Gastrocnemius medialis (tissue), 4 donors: ENCODE data around the gene CCNI2. TPM values are rescaled to one million over a fixed set of nuclear protein-coding genes. Genes with fewer than 3 reads are reported as not detected.

Experiments
- ATAC-seq, 2 donors: fragments of 150-250 bp; one replicate each; pipeline ENCODE4 v1.9.1; 2016
- DNase-seq, 2 donors: peaks; one replicate each; pipeline ENCODE4 v3.0.0-alpha.2; 2019
- H3K27ac ChIP-seq, 4 donors: fragments of 200-600 bp; sonication (generic); 1 replicate in 1 of 4; 2 replicates in 3 of 4; pipeline ENCODE4 v1.5.1; 2016 to 2018; ENCODE audit warnings: mild to moderate bottlenecking in 2 of 4, moderate library complexity in 1 of 4
- H3K27me3 ChIP-seq, 3 donors: fragments of 200-600 bp; sonication (generic) in 2 of 3; 1 replicate in 1 of 3; 2 replicates in 2 of 3; pipeline versions ENCODE4 v1.5.1 to v1.6.0; 2016 to 2019; ENCODE audit warnings: mild to moderate bottlenecking in 1 of 3, moderate library complexity in 1 of 3
- H3K36me3 ChIP-seq, 2 donors: fragments of 200-600 bp; sonication (generic) in 1 of 2; one replicate each; pipeline ENCODE4 v1.5.1; 2017 to 2018
- H3K4me1 ChIP-seq, 2 donors: fragments of 200-600 bp; sonication (generic) in 1 of 2; one replicate each; pipeline ENCODE4 v1.5.1; 2016 to 2017; ENCODE audit warnings: mild to moderate bottlenecking in 2 of 2
- H3K4me3 ChIP-seq, 4 donors: fragments of 200-600 bp; sonication (generic) in 3 of 4; 1 replicate in 1 of 4; 2 replicates in 3 of 4; pipeline ENCODE4 v1.5.1; 2016 to 2019; ENCODE audit warnings: mild to moderate bottlenecking in 2 of 4
- H3K9me3 ChIP-seq, 3 donors: fragments of 200-600 bp; sonication (generic) in 2 of 3; 1 replicate in 1 of 3; 2 replicates in 2 of 3; pipeline ENCODE4 v1.5.1; 2016 to 2019
- POLR2A ChIP-seq, 2 donors: fragments of 450-650 bp; IDR thresholded peaks; one replicate each; pipeline ENCODE4 v1.6.1; 2017; ENCODE audit warnings: antibody characterized with exemption in 2 of 2, mild to moderate bottlenecking in 2 of 2, moderate library complexity in 2 of 2
- in situ Hi-C, 4 donors: fragments of 200-750 bp; cut with MboI; loops; one replicate each; pipeline versions ENCODE4 v1.15.0 to v1.8.0; 2017; ENCODE audit warnings: low sequenced_read_pairs in 4 of 4
- intact Hi-C: fragments of 100-400 bp; cut with DNase I; formaldehyde crosslinking; loops from one replicate; pipeline ENCODE4 v1.15.1; 2023; ENCODE audit warnings: low total_unique reads
- total RNA-seq, 4 donors: library from RNA; depleted of rRNA; stranded (reverse); fragments of >200 nt; gene quantifications; one replicate each; pipeline versions ENCODE4 v1.1.0 to v1.2.3, GENCODE V29; 2016
- TF ChIP-seq, protein P1 (sequence below), 5 experiments: fragments of 450-650 bp in 3 of 5; fragments of 200-600 bp in 2 of 5; sonication (generic) in 2 of 5; IDR thresholded peaks in 4 of 5; conservative IDR thresholded peaks in 1 of 5; 1 replicate in 4 of 5; 2 replicates in 1 of 5; pipeline ENCODE4 v1.5.1; 2016 to 2019; ENCODE audit warnings: antibody characterized with exemption in 5 of 5, mild to moderate bottlenecking in 3 of 5, moderate library complexity in 3 of 5

Gene CCNI2
- total RNA-seq, 4 donors from 2014 or later = not detected

DNA sequence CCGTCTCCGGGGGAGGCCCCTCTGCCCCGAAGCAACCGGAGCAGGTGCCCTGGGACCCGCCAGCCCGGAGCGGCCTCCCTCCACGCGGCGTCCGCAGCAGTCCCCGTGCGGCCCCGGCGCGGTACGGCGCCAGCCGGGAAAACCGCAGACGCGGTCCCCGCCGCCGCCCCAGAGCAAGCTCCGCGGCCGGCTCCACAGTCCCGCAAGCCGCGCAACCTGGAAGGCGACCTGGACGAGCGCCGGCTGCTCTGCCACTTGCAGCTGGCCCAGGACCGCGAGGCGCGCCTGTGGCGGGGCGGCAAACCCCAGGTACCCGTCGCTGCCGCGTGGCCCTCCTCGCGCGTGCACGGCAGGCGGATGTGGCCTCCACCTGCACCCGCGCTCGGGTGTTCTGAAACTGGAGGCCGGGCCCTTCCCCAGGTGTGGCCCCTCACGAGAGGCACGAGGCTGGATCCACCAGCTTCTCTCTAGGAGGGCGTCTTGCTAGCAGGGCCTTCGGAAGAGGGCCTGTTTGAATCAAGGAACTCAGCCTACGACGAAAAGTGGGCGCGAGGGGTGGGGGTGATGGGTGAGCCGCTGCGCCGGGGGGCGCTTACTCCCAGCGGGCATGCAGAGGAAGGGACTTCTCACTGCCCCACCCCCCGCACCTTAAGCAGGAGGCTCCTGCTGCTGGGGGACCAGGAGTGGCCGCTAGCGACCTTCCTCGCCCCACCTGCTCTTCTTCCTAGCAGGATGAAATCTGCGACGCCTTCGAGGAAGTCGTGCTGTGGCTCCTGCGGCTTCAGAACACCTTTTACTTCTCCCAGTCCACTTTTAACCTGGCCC lies 602 bp downstream of the CCNI2 start:
- no peak for DNase-seq
- ATAC-seq = no peak
- no peaks in the 10 kb centered on the region for H3K9me3 ChIP-seq
- H3K27me3 ChIP-seq = peaks cover 24 to 37% (median 37%) of the 10 kb centered on the region in 3 donors
- H3K4me3 ChIP-seq = peak overlapping the region; percentile 24 to 43 (median 36)
- intact Hi-C loops (loop anchor here (2.0 kb wide), 1 partner anchor 73 kb away; no protein-coding TSS in a partner anchor), in situ Hi-C loops (loop anchor here in 1 of 4 donors (10.0 kb wide), 1 partner anchor 77 kb away; no protein-coding TSS in a partner anchor)
- H3K27ac ChIP-seq = no peak overlapping the region
- H3K4me1 ChIP-seq = peaks cover 0 to 2% of the 10 kb centered on the region in 2 donors
- H3K36me3 ChIP-seq = no peaks in the 10 kb centered on the region
- TF ChIP-seq POLR2A (IDR thresholded peaks at IDR 0.05) = no peak
- TF ChIP-seq, protein P1, sequence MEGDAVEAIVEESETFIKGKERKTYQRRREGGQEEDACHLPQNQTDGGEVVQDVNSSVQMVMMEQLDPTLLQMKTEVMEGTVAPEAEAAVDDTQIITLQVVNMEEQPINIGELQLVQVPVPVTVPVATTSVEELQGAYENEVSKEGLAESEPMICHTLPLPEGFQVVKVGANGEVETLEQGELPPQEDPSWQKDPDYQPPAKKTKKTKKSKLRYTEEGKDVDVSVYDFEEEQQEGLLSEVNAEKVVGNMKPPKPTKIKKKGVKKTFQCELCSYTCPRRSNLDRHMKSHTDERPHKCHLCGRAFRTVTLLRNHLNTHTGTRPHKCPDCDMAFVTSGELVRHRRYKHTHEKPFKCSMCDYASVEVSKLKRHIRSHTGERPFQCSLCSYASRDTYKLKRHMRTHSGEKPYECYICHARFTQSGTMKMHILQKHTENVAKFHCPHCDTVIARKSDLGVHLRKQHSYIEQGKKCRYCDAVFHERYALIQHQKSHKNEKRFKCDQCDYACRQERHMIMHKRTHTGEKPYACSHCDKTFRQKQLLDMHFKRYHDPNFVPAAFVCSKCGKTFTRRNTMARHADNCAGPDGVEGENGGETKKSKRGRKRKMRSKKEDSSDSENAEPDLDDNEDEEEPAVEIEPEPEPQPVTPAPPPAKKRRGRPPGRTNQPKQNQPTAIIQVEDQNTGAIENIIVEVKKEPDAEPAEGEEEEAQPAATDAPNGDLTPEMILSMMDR (IDR thresholded peaks at IDR 0.05 in 4 of 5, conservative IDR thresholded peaks at IDR 0.05 in 1 of 5) = no peak

DNA sequence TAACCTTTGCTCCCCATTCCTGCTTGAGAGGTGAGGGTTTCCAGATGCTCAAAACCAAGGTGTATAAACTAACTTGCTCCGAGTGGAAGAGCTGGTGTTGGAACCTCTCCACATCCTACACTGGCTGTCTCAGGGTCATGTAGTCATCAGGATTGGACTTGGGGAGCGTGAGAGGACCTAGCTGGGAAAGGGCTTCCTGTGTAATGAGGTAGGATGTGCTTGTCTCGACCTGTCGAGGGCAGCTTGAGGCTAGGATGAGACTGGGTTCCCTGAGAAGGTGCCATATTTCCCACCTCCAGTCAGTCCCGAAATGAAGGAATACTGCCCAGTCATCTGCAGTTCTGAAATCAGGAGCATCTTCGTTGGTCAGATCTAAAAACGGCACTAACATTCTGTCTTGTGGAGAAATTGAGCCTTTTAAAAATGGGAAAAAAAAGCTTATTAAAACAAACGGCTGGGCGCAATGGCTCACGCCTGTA lies 1.3 kb downstream of the CCNI2 start:
- in situ Hi-C loops = loop anchor here in 1 of 4 donors (10.0 kb wide), 1 partner anchor 76 kb away; no protein-coding TSS in a partner anchor

DNA sequence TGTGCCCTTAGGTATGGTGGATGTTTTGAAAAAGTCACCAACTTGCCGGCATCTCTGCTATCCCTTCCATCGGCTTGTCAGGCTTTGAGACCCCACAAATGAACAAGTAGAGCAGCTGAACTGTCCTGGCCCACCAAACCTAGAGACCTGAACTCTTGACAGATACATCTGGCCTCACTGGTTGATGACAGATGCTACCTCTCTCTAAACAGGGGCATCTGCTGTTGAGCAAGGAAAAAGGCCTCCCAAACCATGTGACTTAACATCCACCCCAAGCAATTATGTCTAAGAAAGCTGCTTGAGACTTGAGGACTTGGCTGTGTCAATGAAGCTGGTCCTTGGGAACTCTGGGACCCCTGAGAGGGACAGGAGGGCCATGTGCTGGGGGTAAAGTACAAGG lies 2.3 kb downstream of the CCNI2 start:
- no peaks in the 10 kb centered on the region for H3K36me3 ChIP-seq
- ATAC-seq (no peak), DNase-seq (no peak)
- intact Hi-C loops (no loop called here), in situ Hi-C loops (loop anchor here in 1 of 4 donors (10.0 kb wide), 1 partner anchor 75 kb away; no protein-coding TSS in a partner anchor)
- no peak for TF ChIP-seq POLR2A (IDR thresholded peaks at IDR 0.05)
- TF ChIP-seq, protein P1 (IDR thresholded peaks at IDR 0.05 in 4 of 5, conservative IDR thresholded peaks at IDR 0.05 in 1 of 5) = no peak
- no peaks in the 10 kb centered on the region for H3K9me3 ChIP-seq
- peaks cover 0 to 2% of the 10 kb centered on the region in 2 donors for H3K4me1 ChIP-seq
- no peak overlapping the region for H3K27ac ChIP-seq
- H3K27me3 ChIP-seq = peaks cover 24 to 33% (median 31%) of the 10 kb centered on the region in 3 donors
- no peak overlapping the region for H3K4me3 ChIP-seq

More for the DNA sequence above, 1.3 kb downstream of the CCNI2 start:
- Histone ChIP-seq H3K27me3 (peaks cover 24 to 37% (median 37%) of the 10 kb centered on the region in 3 donors), H3K36me3 (no peaks in the 10 kb centered on the region), H3K9me3 (no peaks in the 10 kb centered on the region), H3K4me3 (no peak overlapping the region), H3K4me1 (peaks cover 0 to 2% of the 10 kb centered on the region in 2 donors), H3K27ac (no peak overlapping the region)
- intact Hi-C loops = no loop called here
- DNase-seq = no peak
- TF ChIP-seq POLR2A (IDR thresholded peaks at IDR 0.05) = no peak
- TF ChIP-seq, protein P1 (IDR thresholded peaks at IDR 0.05 in 4 of 5, conservative IDR thresholded peaks at IDR 0.05 in 1 of 5) = no peak
- ATAC-seq = no peak

DNA sequence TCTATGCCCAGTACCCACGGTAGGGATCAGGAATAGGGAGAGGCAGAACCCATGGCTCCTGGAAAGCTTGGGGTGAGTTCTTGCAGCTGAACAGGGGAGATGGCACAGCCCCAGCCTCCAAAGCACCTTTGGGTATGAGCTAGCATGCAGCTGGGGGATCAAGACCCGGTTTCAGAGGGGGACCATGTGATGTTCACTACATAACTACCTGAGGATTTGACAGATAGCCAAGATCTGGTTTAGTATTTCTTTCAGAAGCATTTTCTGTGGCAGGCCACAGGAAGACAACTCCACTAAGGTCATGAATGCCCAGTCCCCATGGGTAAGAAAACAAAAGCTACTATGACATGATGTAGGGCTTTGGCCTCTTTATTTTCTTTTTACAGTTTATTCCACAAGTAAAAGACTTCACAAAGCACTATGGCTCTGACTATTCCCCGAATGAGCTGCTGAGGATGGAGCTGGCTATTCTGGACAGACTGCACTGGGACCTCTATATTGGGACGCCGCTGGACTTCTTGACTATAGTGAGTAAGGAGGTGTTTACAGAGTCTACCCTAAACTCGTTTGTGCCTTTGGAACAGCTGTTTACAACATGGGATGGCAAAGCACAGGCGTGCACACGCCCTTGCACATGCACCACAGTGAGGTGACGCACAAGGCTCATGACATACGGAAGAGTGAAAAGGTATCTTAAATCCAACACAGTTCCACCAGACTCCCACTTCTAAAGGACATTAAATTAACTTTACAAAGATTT lies 3.4 kb downstream of the CCNI2 start:
- H3K27me3 ChIP-seq = peaks cover 15 to 26% (median 23%) of the 10 kb centered on the region in 3 donors
- in situ Hi-C loops (no loop called here), intact Hi-C loops (no loop called here)
- peaks cover 0 to 2% of the 10 kb centered on the region in 2 donors for H3K4me1 ChIP-seq
- H3K36me3 ChIP-seq = no peaks in the 10 kb centered on the region
- DNase-seq (no peak), ATAC-seq (no peak)
- no peak for TF ChIP-seq POLR2A (IDR thresholded peaks at IDR 0.05)
- no peak overlapping the region for H3K4me3 ChIP-seq
- no peak overlapping the region for H3K27ac ChIP-seq
- no peaks in the 10 kb centered on the region for H3K9me3 ChIP-seq
